K562 (cell line): ENCODE data around the gene CCDC78. TPM values are rescaled to one million over a fixed set of nuclear protein-coding genes. Genes with fewer than 3 reads are reported as not detected.
A peak's percentile ranks its signal among the peaks of the same experiment; 100 is the strongest.

ENCODE experiments used
- ATF3 ChIP-seq, 2 experiments: fragments of 450-650 bp in 1 of 2; sonication (generic) in 1 of 2; formaldehyde crosslinking in 1 of 2; IDR thresholded peaks in 1 of 2; conservative IDR thresholded peaks in 1 of 2; 2 replicates each; pipeline versions ENCODE4 v1.6.1 to v1.8.1; 2016 to 2023; ENCODE audit warnings: mild to moderate bottlenecking in 2 of 2, moderate library complexity in 2 of 2, inconsistent platforms in 1 of 2, missing genetic modification reagents in 1 of 2
- CBFB ChIP-seq: sonication (generic); formaldehyde crosslinking; IDR thresholded peaks from 2 replicates; pipeline ENCODE4 v1.4.0; 2020; ENCODE audit warnings: mild to moderate bottlenecking, missing genetic modification reagents
- CBX1 ChIP-seq: sonication (generic); IDR thresholded peaks from 2 replicates; pipeline ENCODE4 v1.6.1; 2016; ENCODE audit warnings: antibody characterized with exemption, low read depth, mild to moderate bottlenecking
- CCAR2 ChIP-seq: fragments of 200-400 bp; formaldehyde crosslinking; IDR thresholded peaks from 2 replicates; pipeline ENCODE4 v1.6.1; 2017; ENCODE audit warnings: mild to moderate bottlenecking, low read depth, low read length
- DPF2 ChIP-seq: fragments of 450-650 bp; IDR thresholded peaks from 2 replicates; pipeline ENCODE4 v1.6.1; 2016
- ETV1 ChIP-seq: fragments of 450-650 bp; conservative IDR thresholded peaks from 2 replicates; pipeline ENCODE4 v1.6.1; 2016; ENCODE audit warnings: missing genetic modification characterization, control low read depth, low read depth, missing compliant biosample characterization
- MTA1 ChIP-seq: fragments of 450-650 bp; IDR thresholded peaks from 2 replicates; pipeline ENCODE4 v1.6.1; 2017; ENCODE audit warnings: borderline replicate concordance
- NCOR1 ChIP-seq: fragments of 450-650 bp; IDR thresholded peaks from 2 replicates; pipeline ENCODE4 v1.6.1; 2016; ENCODE audit warnings: mild to moderate bottlenecking, moderate library complexity
- NEUROD1 ChIP-seq: fragments of 150-350 bp; IDR thresholded peaks from 2 replicates; pipeline ENCODE4 v1.6.1; 2014; ENCODE audit warnings: borderline replicate concordance, low read length, low read depth; ENCODE audit not compliant: partially characterized antibody
- NR2C2 ChIP-seq, 2 experiments: fragments of 200-800 bp in 1 of 2; sonication (Bioruptor generic) in 1 of 2; sonication (generic) in 1 of 2; formaldehyde crosslinking in 1 of 2; IDR thresholded peaks; 2 replicates each; pipeline versions ENCODE4 v1.6.1 to v1.8.0; 2016 to 2022; ENCODE audit warnings: mild to moderate bottlenecking in 1 of 2, missing compliant biosample characterization in 1 of 2, missing genetic modification characterization in 1 of 2, missing genetic modification reagents in 1 of 2
- PHB ChIP-seq: fragments of 250-450 bp; sonication (Bioruptor Pico); IDR thresholded peaks from 2 replicates; pipeline ENCODE4 v1.5.0; 2021
- PREB ChIP-seq: sonication (generic); formaldehyde crosslinking; IDR thresholded peaks from 2 replicates; pipeline ENCODE4 v1.8.1; 2023; ENCODE audit warnings: mild to moderate bottlenecking, missing genetic modification reagents
- RERE ChIP-seq: sonication (generic); formaldehyde crosslinking; IDR thresholded peaks from 2 replicates; pipeline ENCODE4 v1.8.0; 2023; ENCODE audit warnings: missing genetic modification reagents, mild to moderate bottlenecking, borderline replicate concordance
- TCF7L2 ChIP-seq: fragments of 150-350 bp; IDR thresholded peaks from 2 replicates; pipeline ENCODE4 v1.6.1; 2016; ENCODE audit warnings: low read depth, mild to moderate bottlenecking, low read length, moderate library complexity
- VEZF1 ChIP-seq: fragments of 200-800 bp; sonication (Bioruptor generic); IDR thresholded peaks from 2 replicates; pipeline ENCODE4 v1.6.1; 2017; ENCODE audit warnings: missing genetic modification characterization, missing compliant biosample characterization
- ZNF146 ChIP-seq: IDR thresholded peaks from one replicate; pipeline ENCODE4 v1.6.1; 2018; ENCODE audit warnings: missing compliant biosample characterization; ENCODE audit not compliant: unreplicated experiment
- ZNF232 ChIP-seq: sonication (generic); formaldehyde crosslinking; IDR thresholded peaks from 2 replicates; pipeline ENCODE4 v1.8.0; 2022; ENCODE audit warnings: mild to moderate bottlenecking, missing genetic modification reagents
- ZNF24 ChIP-seq: fragments of 450-650 bp; IDR thresholded peaks from 2 replicates; pipeline ENCODE4 v1.6.1; 2016
- ZNF79 ChIP-seq: fragments of 250-450 bp; sonication (Bioruptor Pico); IDR thresholded peaks from 2 replicates; pipeline ENCODE4 v1.4.0; 2020; ENCODE audit warnings: low read depth, mild to moderate bottlenecking, moderate library complexity
- polyA plus RNA-seq, 8 experiments: library from polyadenylated mRNA; depleted of rRNA in 4 of 8; stranded (reverse) in 5 of 8; unstranded in 3 of 8; fragments of >200 nt; fragmentation: Nextera tagmentation in 2 of 8; fragmentation: Illumina TruSeq in 1 of 8; extraction: Ambion mirVana in 2 of 8; extraction: Trizol in 1 of 8; gene quantifications; 2 replicates each; pipeline versions ENCODE4 v1.2.1 to v1.2.3, GENCODE V29; 2011 to 2014; ENCODE audit warnings: inconsistent platforms in 1 of 8, missing spikeins in 1 of 8
- total RNA-seq, 7 experiments: library from RNA; depleted of rRNA in 6 of 7; stranded (reverse); fragments of >200 nt in 6 of 7; fragmentation: Illumina TruSeq in 2 of 7; extraction: Trizol in 2 of 7; gene quantifications; 2 replicates each; pipeline versions ENCODE4 v1.2.1 to v1.2.3, GENCODE V29; 2011 to 2021; ENCODE audit warnings: low replicate concordance in 1 of 7

Gene CCDC78
- total and polyA plus RNA-seq, 9 of the 15 experiments (the other 6 are each of a cell fraction or from before 2014, with no cell fraction given) = 0.24 to 17.7 (median 2.9) TPM

GRCh38 chr16:728131-728889 lies 2.1 kb upstream of the CCDC78 start (continued):
- TF ChIP-seq ATF3 (IDR thresholded peaks at IDR 0.05) (no peak), ATF3 (CRISPR knock-in tag; conservative IDR thresholded peaks at IDR 0.05) (no peak), TCF7L2 (no peak), CBFB (CRISPR knock-in tag) (no peak), RERE (no peak), NCOR1 (no peak), PREB (CRISPR knock-in tag) (no peak), CBX1 (no peak), MTA1 (no peak), DPF2 (no peak), ZNF79 (CRISPR knock-in tag) (no peak), ETV1 (tag) (0 out of 2 replicates have a peak, but pooled peaks have one; percentile 9), PHB (CRISPR knock-in tag) (no peak), CCAR2 (no peak), ZNF232 (CRISPR knock-in tag) (no peak), ZNF24 (no peak), NR2C2 (CRISPR knock-in tag; IDR thresholded peaks at IDR 0.05) (no peak), NR2C2 (tag; IDR thresholded peaks at IDR 0.05) (no peak), ZNF146 (no peak), NEUROD1 (no peak), VEZF1 (CRISPR knock-in tag) (peak; percentile 77)
